NOMO-1 treated with DMSO at 0.1 percent for 48 hours (cell line): Measurements from ENCODE around the gene ANAPC10.
"Not testable (repeated sequence)": the region's sequence is repeated elsewhere in the genome, so short reads cannot be mapped to it uniquely, and the experiment has no call there.

Experiments used
- DNase-seq: peaks from one replicate; lab custom pipeline; 2025; ENCODE audit not compliant: unreplicated experiment; lab: John Stamatoyannopoulos, UW

The ANAPC10 gene, protein sequence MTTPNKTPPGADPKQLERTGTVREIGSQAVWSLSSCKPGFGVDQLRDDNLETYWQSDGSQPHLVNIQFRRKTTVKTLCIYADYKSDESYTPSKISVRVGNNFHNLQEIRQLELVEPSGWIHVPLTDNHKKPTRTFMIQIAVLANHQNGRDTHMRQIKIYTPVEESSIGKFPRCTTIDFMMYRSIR

DNA sequence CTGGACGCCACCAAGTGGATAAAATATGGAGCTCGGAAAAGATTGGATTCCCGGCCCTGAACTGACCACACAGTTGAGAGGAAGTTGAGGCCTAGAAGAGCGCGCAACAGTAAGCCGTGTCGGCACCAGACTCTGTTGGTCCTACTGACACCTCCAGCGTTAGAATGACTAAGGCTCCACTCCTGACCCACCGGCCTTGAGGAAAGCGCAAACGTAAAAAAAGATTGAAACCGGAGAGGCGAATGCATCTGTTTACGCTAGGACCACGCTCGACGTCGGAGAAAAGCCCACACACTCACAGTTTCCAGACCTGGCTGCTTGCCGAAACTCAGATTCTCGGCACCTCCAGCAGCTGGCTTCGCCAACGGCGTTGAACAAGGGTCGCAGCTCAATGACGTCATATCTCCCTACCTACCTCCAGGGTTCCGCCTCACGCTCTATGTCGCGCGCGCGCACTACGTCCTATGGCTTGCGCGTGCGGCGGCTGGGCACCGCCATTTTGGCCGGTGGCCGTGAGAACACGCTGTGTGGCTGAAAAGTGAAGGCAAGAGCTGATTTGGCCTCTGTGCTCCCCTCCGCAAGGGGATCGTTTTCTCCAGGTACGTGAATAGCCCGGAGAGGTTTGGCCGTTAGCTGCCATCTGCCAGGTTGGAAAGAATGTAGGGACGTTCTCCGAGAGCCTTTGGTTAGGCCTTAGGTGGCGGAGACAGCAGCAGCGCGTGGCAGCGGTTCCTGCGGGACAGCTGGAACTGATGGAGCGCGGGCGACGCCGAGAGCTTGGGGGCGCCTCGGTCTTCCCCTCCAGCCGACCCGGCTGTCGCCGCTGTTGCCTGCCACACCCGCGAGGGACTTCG is at the start of gene ANAPC10, which contains the start of gene ABCE1:
ANAPC10 (minus strand) TSS at position 376 of the 854 bp plus-strand sequence. CDS start 2,097 bp downstream, outside the sequence.
ABCE1 (plus strand) TSS at position 491 of the 854 bp plus-strand sequence. CDS start 6,102 bp downstream, outside the sequence.
- DNase-seq = peak; percentile 95

DNA sequence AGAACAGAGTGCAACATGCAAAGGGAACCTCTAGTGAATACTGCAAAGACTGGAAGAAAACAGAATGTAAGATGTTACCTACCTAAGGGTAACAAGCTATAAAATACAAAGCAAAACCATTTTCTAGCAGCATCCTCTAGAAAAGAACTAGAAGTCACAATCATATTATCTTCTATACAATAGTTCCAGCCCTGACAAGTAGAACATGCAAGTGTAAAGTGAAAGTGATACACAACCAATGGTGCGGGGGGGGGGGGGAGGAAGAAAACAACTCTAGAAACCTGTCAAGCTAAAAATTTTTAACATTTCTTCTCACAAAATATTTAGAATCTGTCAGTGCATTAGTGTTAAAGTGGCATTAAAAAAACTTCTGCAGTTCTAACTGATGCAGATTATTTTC is 38.2 kb upstream of the ANAPC10 start:
- DNase-seq = not testable (repeated sequence)

DNA sequence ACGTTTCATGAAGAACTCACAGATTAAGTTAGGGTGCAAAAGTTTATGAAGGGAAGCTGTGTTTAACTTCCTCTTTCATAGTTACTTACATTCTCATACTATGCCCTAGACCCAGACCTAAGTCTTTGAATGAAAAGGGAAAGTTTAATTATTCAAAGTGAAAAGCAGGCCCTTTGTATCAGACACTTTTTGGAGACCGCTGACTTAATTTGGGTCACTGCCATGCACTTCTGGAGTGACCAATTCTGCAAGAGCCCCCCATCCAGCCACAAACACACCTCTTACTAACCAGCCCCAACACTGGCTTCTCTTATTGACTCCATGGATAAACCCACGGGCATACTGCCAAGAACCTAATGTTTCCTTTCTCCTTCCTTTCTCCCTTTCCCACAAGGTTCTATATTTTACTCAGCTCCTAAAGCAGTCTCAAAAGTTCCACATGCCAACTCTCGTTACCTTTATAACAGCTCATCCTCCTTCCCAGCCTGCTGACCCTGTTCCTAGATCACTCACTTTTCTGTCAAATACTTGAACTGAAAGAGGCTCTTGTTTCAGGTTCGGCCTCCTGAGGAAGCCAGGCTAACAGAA is 34.6 kb upstream of the ANAPC10 start:
- peak; percentile 11 for DNase-seq

DNA sequence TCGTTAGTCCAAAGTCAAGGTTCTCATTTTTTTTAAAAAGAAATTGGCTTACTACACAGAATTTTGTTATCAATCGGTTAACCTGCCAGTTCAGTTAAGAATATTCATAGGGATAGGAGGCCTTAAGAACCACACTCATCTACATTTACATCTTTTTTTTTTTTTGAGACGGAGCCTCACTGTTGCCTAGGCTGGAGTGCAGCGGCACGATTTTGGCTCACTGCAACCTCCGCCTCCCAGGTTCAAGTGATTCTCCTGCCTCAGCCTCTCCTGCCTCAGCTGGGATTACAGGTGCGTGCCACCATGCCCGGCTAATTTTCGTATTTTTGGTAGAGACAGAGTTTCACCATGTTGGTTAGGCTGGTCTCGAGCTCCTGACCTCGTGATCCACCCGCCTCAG is 33.9 kb upstream of the ANAPC10 start:
- DNase-seq = no peak

DNA sequence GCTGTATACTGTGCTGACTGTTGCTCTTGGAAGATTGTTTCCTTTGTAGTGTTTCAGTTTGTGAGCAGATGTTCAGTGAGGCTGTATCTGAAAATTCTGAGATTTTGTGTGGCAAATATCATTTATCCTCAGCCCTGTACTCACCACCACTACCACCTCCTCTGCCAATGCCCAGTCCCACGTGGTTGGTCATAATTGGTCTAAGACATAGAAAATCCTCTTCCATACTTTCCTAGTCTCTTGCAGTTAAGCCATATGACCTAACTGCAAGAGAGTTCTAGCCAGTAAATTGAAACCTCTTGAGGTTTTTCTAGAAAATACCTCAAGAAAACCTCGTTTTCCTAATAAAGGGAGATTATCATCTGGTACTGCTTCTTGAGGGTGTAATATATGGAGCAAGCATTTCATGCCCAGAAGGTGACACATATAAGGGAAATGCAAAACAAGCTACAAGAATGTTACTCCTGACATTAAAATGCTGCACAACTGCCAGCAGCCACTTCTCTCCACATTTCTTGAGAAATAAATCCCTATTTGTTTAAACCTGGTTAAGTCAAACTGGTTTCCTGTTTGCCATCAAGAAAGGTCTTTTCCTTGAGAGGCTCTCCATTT is 32.9 kb upstream of the ANAPC10 start:
- no peak for DNase-seq

DNA sequence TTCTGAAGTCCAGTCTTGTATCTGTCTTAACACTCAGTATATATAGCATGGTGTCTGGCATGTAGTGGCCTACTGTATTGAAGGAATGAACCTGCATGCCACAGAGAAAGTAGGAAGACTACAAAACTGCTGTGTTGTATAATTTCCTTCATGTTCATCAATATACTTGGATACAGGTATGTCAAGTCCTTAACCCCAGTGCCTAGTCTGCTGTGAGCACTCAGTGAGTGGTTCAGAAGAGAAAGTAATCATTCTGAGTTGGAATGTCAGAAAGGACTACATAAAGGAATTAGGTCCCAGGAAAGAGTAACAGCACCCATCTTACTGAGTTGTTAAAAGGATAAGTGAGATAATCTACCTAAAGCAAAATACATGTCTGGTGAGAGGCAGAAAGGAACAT is 32.1 kb upstream of the ANAPC10 start:
- no peak for DNase-seq

DNA sequence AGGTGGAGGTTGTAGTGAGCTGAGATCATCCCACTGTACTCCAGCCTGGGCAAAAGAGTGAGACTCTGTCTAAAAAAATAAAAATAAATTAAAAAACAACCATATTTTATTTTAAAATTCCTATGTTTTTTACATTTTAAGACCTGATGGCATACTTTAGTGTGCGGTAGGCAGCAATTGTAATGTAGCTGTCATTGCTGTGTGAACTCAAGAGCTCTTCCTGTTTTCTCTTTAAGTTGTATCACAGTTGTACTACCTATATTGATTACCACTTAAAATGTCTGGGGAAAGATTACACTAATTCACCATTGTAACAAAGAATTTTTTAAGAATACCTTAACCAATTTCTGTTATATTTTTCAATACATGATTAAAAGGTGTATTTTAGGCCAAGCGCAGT is 27.4 kb upstream of the ANAPC10 start:
- DNase-seq = no peak

DNA sequence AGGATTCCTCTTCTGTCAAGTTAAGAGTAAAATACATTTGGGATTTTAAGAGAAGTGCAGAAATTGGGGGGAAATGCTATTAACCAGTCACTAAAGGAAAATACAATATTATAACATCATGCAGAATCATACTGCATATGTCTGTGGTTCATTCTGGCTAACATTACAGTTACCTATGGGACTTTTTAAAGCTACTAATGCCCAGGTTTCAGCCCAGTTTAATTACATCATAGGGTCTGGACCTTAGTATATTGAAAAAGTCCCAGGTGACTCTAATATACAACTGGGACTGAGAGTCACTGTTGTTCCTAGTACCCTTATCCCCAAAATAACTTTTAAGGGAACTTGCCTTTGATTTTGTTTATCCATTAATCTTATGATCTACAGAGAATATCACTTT is 10.1 kb upstream of the ANAPC10 start:
- DNase-seq = no peak

DNA sequence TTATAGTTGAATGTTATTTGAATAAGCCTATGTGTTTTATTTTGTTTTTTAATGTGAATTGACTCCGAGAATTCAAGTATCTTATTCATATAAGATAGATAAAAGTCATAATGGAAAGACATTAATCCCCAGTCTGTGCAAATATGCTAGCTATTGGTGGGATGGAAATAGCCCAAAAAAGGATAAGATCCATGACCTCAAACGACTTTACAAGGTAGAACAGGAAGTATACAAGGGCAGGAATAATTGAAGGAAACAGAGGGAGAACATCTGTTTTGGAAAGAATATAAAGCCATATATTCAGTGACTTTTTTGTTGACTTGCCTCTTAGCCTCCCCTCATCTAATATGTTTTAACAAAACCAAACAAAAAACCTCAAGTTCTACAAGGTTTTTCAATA is 9.1 kb upstream of the ANAPC10 start:
- no peak for DNase-seq

DNA sequence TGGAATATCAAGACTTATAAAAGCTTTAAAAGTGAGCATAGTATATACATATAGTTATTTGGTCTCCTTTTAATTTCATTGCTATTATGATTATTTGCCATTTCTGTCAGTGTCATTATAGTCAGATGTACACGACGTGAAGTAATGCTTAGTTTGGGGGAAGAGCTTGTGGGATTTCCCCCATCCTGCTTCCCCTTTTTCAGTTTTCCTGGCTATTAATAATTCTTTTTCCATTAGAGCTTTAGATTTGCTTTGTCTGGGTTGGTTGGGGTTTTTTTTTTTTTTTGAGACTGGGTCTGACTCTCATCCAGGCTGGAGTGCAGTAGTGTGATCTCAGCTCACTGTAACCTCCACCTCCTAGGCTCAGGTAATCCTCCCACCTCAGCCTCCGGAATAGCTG is 5.5 kb upstream of the ANAPC10 start:
- DNase-seq = no peak

DNA sequence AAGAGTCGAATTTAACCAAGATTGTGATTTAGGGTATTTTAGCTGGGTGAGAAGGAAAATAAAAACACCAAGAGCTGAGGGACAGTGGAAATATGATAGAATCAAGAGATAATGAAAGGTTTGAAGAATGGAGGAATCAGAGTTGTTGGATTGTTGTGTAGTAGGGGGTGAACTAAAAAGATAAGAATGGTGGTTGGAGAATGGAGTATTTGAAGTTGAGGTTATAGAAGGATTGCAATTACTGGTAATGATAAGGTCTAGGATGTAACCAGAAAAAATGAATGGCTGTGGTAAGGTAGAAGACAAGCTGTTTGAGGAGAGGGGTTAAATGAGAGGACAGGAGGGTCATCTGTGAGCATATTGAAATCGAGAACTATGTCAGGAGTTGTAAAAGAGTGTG is 4.6 kb upstream of the ANAPC10 start:
- no peak for DNase-seq

DNA sequence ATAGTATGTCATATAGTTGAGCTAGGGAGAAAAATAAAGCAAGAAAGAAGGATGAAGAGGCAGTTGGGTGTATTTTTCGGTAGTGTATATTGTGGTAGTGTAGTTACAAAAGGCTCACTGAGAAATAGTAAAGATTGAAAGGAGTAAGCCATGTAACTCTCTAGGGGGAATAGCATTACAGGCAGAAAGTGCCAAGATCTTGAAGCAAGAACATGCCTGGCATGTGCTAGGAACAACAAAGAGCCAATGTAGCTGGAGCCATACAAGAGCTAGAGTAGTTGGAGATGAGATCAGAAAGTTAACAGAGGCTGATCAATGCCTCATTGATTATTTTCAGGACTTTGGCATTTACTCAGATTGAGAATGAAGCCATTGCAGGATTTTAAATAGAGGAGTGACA is 3.1 kb upstream of the ANAPC10 start:
- no peak for DNase-seq

DNA sequence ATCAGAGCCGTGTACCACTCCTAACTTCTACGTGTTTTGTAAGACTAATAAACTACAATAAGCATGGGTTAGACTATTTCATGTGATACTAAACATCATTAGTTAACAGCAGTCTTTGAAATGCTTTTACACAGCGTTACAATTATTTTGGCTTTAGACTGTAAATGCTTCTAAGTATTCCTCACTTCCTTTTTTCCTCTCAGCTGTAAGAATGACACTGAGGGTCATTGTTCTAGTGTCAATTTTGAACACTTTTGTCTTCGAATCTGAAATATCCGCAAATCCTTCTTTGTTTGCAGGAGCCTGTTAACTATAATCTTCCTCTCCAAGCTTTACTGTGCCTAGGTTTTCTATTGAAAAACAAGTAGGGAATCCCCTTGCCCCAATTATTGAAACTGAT is 1.7 kb upstream of the ANAPC10 start:
- peak; percentile 63 for DNase-seq

DNA sequence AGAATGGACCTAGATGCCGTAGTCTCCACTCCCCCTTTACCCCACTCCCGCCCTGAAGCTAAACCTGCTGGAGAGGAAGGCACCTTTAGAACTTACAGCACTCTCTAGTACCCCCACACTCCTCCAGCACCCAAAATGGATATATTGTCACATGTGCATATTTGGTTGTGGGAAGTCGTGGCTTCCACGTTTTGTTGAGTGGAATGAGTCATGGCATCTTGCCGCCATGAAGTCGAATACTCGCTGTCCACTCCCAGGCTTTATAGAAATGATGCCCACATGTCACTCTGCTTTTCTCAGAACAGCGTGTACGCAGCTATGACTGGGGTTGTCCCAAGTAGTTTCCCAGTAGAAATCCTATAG is 660 bp upstream of the ANAPC10 start:
- DNase-seq = peak; percentile 55

DNA sequence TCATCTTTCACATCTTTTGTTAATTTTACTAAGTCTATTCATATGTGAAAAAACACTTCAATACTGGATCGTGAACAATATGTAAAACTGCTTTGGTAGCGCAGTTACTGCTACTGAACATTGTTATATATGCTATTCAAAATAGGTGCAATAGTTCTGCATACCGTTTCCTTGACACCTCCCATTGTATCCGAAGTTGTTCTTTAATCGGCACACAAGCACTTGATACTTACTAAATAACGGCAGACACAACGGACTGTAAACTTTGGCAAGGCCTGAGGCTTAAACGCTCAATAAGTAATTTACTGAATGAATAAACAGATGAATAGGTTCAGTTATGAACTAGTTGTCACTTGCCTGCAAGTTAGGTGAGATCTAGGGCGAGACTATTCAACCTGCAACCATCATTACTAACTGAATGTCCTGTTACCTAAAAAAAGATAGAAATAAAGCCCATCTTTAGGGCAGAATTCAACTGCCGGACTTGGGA is 620 bp downstream of the ANAPC10 start:
- DNase-seq = no peak

DNA sequence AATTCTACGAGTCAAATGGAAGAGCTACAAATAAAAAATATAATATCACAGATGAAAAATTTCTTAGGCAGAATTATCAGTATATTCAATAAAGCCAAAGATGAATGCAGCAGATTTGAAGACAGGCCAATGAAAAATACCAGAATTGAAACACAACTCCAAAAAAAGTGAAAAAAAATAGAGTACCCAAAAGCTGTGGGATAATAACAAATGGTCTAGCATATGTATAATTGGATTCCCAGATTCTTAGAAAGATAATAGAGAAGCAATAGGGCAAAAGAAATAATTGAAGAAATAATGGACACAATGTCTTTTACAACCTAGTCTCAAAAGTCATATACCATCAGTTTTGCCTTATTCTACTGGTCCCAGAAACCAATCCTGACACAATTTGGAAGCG is 4.4 kb downstream of the ANAPC10 start:
- DNase-seq = no peak

DNA sequence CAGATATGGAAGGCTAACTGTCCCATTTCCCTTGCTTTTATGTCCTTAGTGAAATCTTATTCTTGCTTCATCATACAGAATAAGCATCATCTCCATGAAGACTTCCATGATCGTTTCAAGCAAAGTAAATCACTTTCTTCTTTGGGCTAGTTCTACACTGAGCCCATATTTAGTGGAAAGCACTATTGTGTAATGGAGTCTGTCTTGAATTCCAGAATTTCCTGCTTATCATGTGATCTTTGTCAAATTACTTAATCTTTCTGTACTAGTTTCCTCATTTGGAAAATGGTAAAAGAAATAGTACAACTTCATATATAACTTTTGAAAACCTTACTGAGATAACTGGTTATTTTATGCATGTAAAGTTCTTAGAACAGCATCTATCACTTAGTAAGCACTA is 7.6 kb downstream of the ANAPC10 start:
- no peak for DNase-seq

DNA sequence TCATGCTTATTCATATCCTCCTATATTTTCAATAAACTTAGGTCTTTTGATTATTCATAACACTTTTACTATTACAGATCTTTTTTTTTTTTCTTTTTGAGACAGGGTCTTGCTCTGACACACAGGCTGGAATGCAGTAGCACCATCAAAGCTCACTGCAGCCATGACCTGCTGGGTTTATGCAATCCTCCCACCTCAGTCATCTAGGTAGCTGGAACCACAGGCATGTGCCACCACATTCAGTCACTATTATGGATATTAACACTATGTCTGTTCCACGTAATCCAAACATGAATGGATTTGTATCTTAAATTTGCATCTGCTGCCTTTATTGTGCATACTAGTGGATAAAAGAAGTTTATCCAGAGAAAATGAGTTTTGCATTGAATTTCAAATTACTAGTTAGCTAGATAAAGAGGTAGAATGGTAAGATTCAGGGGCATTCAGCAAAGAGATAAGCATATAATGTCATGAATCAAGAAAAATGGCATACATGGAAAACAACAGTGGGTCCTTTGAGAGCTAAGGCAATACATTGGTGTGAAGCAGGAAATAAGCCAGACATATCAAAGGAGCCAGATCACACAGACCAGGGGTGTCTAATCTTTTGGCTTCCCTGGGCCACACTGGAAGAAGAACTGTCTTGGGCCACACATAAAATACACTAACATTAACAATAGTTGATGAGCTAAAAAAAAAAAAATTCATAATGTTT is 13.9 kb downstream of the ANAPC10 start:
- DNase-seq = no peak

DNA sequence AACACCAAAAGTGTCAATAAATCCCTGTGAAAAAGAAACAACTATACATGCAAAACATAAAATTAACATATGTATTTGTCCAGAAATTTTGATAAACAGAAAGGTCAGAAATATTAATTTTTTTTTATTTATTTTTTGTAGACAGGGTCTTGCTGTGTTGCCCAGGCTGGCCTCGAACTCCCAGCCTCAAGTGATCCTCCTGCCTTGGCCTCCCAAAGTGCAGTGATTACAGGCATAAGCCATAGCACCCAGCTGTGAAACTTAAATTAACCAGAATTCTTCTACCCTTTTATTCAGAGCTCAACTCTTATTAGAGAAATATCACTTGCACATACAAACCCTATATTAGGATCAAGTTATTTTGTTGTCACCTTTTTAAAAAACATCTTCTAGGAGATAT is 16.2 kb downstream of the ANAPC10 start:
- no peak for DNase-seq

DNA sequence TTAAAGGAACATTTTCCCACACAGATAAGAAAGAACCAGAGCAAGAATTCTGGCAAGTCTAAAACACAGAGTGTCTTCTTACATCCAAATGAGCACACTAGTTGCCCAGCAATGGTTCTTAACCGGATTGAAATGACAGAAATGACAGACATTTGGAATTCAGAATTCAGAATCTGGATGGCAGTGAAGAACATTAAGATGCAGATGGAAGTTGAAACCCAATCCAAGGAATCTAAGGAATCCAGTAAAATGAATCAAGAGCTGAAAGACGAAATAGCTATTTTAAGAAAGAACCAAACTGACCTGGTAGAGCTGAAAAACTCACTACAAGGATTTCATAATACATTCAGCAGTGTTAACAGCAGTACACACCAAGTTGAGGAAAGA is 21.5 kb downstream of the ANAPC10 start:
- no peak for DNase-seq
